ENCODE measurements around the gene MBNL1.

MBNL1 gene

DNA sequence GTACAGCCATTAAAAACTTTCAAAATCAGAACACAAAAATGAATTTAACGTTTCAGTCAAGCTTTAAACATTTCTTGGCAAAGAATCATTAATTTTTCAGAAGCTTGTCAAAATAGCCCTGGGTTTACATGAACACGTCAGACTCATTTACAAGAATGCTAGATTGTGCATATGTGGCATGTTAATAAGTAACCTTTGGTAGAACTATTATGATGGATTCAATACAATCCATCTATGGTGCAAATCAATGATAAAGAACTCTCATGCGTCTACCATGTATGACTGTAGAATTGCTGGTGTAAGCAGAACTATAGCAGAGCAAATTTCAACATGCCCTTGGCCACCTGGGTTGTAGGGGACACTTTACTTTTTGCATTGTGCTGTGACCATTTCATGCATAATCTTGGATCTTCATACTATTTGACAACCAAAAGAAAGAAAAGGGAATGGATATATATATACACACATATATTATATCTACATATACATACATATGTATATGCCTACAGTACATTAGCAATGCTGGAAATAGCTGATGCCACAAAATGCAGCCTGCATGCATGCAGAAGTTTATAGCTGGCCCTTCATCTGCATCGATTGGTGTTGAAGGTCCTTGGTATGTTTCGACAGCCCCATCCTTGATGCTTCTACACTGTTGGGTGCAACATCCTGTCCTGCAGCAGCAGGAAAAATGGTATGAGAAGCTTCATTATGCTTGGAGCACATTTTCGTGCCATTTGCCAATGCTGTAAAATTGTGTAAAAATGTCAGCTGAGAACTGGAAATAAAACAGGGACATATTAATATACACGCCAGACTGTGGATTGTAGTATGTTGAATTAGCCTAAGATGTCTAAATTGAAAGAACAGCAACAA, 189.0 kb downstream of the MBNL1 start:
- no peak for DNase-seq

DNA sequence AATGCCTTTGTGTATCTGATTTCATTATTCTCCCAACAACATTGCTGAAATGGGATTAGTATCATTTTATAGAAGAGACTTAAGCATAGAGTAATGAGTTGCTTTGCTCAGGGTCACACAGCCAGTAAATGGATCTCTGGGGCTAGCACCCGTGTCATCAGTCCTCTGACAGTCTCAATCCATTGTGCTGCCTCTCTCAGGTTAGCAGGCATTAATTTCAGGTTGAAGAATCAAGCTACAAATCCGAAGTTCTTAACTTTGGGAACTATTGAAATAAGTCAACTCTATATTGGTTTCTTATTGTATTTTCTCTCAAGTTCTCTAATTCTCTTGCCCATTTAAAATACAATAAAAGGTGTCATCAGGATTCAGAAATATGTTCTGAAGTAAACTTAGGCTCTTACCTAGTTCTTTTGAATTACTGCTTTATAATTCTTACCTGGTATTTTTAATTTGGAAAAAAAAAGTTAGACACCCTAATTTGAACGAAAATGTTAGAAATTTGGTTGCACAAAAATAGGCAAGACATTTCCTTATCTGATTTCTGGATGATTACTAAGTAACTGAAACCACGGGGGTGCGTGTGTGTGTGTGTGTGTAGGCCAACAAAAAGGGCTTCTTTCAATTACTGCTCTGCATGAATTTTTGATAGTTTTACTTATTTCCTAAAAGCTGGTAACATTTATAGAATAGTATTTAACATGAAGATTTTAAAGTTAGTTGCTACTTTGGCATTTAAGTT, 189.8 kb downstream of the MBNL1 start:
- DNase-seq: peak; percentile 42

DNA sequence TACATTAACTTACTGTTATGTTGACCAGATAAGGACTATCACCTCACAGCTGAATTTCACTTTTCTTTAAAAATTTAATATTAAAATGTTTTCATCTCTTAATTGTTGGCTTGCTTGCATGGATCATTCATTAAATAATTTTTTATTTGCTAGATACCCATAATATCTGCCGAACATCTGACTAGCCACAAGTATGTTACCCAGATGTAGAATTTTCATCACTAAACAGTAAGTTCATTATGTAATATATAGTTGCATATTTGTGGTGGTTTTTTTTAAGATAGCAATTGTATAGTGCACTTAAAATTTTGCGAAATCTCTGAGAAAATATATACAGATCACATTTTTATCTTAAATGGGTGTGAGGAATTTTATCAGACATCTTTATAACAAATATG, 190.4 kb downstream of the MBNL1 start:
- no peak for DNase-seq

DNA sequence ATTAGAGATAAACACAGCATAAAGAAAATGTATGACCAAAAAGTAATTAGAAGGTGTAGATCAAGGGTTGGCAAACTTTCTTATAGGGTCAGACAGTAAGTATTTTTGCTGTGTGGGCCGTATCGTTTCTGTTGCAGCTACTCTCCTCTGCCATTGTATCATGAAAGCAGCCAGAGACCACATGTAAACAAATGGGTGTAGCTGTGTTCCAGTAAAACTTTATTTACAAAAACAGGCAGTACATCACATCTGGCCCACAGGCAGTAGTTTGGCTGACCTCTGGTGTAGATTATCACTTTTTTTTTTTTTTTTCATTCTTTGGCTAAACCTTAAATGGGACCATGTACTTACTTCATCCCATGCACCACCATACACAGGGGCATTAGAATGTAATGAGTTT, 190.8 kb downstream of the MBNL1 start:
- DNase-seq: no peak

DNA sequence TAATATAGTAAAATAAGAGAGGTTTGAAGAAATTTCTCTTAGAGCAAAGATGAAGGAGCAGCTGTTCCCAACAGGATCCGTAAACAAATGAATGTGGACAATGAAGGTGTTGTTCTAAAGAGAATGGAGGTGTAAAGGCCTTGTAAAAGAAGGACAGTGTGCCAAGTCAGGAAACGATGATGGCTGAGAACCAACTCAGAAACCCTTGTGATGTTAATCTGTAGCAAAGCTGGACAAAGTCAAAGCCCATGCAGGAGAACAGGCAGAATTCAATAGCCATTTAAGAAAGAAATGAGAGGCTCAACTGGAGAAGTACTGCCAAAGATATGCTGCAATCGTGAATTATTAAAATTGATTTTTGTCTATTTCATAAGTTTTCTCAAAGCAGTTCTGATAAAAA, 192.2 kb downstream of the MBNL1 start:
- no peak for DNase-seq

DNA sequence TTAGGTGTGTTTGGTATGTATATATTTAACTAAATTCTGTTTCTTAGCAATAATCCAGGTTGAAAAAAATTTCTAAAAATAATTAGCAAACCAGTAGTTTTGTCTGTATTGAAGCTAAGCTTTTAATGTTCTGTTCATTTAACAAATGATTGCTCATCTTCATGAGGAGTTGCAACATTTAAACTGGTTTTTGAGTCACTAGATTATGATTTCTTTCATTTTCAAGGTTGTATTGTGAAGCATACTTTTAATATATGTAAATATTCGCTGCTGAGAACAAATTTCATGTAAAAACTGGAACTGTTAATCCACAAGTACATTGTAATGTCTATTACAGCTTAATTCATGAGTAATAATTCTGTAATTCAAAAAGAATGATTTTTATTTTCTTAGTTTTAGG, 192.7 kb downstream of the MBNL1 start:
- DNase-seq: no peak

DNA sequence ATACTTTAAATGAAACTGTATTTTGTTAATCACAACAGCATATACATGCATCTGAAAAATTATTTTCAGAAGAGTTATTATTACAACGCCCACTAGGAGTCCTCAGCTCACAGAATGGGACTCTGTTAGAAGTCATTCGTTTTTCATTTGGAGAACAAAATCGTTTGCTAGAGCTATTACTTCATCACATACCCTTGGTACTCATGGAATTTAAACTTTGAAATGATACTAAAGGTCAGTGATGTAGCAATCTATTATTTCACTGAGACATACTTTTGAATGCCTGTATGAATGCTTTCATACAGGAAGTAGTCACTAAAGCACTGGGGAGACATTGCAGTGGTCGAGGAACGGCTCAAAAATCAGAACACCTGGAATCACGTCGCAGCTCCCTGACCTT, 198.1 kb downstream of the MBNL1 start:
- DNase-seq: no peak

DNA sequence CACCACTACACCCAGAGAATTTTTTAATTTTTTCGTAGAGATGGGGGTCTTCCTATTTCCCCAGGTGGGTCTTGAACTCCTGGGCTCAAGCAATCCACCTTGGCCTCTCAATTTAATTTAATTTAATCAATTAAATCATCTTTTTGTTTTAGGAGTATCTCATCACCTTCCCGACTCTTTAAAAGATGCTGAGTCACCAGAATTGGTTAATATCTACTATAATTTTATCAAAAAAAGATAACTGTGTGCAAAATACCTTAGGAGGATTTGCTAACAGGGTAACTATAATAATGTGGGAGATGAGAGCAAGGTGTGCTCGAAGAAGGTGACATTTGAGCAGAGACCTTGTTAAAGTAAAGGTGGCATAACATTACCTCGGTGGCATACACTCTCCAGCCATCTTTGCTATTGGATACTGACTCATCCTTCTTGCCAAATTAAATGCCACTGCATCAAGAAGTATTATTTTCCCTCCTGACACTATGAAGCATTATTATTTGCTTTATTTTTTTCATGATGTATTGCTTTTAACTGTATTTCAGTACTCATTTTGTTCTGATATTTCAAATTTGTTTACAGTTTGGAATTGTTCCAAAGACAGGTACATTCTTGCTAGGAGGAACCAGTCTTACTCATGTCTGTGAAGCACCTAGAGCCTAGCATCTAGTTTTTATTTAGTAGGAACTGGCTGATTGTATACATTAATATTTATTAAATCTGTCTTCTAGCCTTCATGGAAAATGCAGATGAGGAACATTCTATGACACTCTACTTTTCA, 200.7 kb downstream of the MBNL1 start:
- no peak for DNase-seq

DNA sequence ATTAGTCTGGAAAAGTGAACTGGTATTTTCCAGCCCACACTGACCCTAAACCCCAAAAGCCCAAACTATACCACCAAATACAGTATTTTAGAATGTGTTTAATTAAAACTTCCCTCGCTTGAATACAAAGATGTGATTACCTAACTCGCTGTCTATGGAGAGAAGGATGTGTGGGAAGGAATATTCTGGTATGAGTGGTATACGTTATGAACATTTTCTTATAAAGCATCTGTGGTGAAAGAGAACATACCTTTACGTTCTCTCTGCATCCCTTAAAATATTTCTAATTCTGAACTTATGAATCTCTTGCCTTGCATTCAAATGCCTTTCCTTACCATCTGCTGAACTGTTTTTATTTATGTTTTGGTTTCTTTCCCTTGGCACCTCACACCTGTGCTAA, 201.4 kb downstream of the MBNL1 start:
- DNase-seq: no peak

DNA sequence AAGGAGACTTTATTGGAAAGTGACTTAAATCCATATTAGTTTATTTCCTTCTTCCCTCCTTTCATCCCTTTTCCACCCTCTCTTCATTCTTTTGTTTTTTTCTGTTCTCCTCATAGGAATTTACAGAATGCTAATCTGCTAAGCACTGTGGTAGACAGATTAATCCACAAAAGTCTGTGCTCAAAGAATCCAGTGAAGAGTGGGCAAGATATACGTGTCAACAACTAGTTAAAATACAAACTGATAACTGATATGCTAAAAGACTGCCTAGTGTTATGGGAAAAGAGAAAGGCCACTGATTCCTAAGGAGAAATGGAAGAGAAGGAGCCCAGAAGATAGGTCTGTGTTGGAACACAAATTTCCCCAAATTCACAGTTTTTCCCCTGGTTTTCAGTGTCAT, 202.2 kb downstream of the MBNL1 start:
- DNase-seq: no peak

DNA sequence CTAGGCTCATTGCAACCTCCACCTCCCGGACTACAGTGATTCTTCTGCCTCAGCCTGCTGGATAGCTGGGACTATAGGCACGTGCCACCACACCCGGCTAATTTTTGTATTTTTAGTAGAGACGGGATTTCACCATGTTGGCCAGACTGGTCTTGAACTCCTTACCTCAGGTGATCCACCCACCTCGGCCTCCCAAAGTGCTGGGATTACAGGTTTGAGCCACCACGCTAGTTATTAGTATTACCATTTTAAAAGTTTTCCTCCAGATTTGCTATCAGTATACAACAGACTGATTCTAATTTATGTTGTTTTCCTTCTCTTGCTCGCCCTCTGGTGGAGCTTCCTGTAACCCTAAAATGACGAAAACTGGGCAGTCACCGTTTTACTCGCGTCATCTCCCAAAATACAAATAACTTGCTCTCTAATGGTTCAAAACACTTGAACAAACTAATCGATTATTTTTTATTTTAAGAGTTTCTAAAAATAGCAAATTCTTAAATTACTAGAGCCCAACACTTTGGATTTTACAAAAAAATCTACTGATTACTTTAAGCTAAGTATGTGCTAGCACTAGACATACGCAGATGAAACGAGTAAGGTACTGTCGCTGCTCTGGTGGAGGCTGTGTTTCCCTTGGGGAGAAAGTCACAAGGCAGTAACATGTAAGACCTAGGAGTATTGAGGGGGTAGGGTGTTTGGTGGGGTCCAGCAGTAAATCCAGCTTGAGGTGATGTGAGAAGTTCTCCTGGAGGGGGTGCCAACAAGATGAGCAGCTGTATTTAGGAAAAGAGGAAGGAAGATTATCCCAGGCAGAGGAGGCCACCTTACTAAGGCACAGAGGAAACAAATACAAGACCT, 203.3 kb downstream of the MBNL1 start:
- peak; percentile 76 for DNase-seq

DNA sequence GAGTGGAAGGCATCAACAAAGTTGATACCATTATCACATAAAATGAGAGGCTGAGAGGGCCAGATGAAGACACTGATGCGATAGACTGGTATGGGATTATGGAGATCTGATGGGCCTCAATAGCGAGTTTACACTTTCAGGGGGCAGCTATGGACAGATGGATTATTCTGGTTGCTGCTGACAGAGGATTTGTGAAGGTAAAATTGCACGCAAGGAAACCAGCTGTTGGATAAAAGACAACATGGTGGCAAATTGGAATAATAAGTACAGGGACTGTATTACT, 203.9 kb downstream of the MBNL1 start:
- DNase-seq: no peak

DNA sequence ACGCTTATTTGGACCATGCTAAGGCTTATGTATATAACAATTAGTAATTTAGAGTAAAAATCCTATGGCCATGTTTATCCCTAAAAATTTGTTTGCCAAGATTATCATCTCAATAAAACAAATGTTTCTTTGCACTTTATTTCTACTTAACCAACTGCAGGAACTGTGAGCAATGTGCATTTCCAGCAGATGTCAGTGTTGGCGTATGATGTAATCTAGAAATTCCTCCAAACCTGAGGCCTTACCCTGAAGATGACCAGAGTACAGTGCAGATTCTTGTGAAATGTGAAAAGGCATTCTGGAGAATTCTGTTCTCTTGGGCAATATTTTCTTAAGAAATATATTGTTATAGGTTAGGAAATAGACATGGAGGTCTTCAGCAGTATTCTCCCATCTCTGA, 205.9 kb downstream of the MBNL1 start:
- DNase-seq: no peak

DNA sequence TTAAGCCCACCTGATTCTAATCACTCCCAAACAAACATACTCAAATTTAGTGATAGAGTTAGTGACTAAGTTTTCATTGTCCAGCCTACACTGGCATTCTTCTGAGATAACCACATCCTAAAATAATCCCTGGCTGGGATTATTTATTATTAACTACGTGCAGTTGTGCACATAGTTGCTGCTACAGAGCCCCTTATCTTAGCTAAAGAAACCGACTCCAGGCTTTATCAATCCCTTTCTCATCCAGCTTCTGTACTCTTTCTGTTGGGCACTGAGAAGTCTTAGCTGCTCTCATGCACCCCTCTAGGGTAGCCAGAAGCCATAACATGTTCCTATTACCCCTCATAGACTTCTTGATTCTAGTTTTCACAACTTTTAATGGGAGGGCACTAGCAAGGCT, 208.7 kb downstream of the MBNL1 start:
- DNase-seq: no peak

DNA sequence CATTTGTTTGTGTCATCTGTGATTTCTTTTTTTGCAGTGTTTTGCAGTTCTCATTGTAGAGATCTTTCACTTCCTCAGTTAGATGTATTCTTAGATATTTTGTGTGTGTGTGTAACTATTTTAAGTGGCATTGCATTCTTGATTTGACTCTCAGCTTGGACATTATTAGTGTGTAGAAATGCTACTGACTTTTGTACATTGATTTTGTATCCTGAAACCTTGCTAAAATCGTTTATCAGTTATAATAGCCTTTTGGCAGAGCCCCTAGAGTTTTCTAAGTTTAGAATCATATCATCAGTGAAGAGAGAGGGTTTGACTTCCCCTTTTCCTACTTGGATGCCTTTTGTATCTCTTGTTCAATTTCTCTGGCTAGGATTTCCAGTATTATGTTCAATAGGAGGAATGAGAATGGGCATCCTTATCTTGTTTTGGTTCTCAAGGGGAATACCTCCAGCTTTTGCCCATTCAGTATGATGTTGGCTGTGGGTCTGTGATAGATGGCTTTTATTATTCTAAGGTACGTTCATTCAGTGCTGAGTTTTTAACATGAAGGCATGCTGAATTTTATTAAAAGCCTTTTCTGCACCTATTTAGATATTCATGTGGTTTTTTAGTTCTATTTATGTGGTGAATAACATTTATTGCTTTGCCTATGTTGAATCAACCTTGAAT, 211.7 kb downstream of the MBNL1 start:
- DNase-seq: no peak

DNA sequence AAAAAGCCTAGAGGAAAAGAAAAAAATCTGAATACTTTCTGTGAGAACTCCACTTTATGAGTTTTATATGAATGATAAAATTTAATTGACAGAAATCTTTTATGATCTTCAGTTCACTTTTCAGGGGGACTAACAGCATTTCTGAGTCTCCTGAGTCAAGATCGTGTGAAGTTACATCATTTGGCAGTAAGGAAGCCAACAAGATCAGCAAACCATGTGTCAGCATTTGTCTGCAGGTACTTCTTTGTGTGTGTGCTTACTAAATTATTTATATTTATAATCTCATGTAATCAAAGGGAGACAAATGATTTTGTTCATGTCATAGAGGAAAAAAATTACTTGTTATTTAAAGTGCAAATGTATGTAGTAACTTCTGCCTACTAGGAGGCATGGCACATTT, 217.6 kb downstream of the MBNL1 start:
- no peak for DNase-seq

DNA sequence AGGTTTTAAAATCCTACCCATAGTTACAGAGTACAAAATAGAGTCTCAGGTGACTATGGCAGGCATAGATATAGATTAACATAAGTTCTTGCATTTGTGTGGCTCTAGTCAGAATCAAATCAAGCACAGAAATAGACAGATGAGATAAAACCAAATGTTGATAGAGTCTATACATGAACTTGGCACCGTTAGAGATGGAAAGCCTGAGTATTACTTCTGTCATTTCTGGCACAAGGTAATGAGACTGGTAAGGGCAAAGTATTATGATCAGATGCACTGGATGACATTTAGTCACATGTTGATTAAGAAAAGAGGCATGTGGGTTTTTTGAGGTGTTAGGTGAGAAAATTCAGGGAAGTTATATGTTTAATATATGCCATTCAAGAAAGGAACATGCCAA, 219.7 kb downstream of the MBNL1 start:
- DNase-seq: no peak

DNA sequence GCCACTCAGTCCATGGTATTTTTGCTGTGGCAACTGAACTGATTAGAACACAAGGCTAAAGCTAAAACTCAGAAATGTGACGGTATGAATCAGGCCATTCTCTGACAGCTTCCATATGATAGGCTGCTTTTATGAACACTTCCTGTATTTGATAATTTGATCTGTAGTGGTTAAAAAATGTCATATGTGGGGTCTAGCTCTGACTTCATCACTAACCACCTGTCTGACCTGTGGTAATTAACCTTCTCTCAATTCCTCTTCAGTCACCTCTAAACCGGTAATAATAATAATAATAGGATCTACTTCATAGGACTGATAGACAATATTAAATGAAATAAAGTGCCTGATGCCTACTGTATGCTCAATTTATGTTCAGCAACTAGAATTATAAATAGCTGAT, 223.2 kb downstream of the MBNL1 start:
- DNase-seq: no peak

DNA sequence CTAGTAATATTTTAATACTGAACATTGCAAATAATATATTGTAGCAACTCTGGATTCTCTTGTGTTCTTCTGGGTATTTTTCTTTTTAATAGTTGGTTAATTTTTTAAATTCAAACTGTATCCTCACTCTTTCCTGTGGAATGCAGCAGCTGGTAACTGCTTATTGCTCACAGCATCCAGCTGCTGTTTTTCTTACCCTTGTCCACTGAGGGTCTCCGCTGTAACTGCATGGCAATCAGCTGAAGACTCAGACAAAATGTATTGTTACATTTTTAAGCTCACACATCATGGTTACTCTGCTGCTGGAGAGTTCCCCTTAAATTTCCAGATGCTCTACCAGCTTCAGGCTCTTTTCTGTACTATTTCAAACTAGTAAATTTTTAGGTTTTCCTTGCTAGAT, 227.6 kb downstream of the MBNL1 start:
- DNase-seq: no peak

DNA sequence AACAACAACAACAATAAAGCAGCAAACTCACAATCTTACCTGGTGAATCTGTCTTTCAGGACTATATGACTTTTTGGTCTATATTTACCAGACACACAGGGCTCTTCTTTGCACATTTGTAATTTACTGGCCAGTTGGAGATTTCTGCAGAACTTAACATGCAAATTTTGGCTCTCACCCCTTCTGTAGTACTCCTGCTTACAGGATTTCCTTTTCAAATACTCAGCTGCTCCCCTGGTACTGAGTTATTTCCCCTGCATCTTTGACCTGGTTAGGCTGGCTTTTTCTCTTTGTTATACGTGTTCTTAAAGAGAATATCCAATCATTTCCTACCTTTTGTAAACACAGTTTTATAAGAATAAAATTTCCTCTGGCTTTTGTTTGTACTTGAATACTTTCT, 228.0 kb downstream of the MBNL1 start:
- DNase-seq: no peak

DNA sequence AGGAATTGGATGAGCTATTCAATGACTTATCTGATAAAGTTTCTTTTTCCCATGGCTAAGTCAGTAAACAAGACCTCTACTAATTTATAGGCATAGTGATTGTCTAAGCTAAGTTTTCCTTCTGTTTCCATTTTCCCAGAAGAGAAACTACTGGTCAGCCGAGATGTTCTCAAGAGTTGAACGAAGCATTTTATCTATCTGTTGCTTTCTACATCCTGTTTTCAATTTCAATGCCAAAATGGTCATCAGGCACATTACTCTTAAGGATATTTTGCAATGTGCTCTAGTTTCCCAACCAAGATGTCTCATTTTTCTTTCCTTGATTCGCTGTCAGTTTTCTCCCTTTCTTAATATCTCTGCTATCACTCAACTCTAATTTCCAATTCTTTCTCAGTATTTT, 228.7 kb downstream of the MBNL1 start:
- no peak for DNase-seq

DNA sequence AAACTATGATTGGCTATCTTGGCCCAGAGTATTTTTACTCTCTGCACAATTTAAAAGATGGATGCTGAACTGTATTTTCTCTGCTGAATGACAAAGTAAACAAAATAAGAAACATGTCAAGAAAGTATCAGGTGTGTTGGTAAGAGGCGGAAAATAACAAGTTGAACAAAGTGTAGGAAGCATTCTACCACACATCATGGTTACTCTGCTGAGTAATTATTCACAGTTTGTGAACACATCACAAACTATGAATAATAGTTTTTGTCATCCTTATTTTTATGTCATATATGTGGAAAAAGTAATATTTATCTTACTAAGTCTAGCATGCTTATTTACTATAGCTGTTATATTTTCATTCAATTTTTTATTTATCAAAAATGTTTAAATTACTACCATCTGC, 229.2 kb downstream of the MBNL1 start:
- no peak for DNase-seq
